Activated gamma-delta T cell treated with Interleukin-2 at 50 U/mL for 16 hours (primary cell): ENCODE measurements around the gene FBLN1.
"Not testable (repeated sequence)": the region's sequence is repeated elsewhere in the genome, so short reads cannot be mapped to it uniquely, and the experiment has no call there.

ENCODE experiments used
- DNase-seq: peaks from one replicate; pipeline ENCODE4 v3.0.0-alpha.2; 2020

FBLN1 gene

DNA sequence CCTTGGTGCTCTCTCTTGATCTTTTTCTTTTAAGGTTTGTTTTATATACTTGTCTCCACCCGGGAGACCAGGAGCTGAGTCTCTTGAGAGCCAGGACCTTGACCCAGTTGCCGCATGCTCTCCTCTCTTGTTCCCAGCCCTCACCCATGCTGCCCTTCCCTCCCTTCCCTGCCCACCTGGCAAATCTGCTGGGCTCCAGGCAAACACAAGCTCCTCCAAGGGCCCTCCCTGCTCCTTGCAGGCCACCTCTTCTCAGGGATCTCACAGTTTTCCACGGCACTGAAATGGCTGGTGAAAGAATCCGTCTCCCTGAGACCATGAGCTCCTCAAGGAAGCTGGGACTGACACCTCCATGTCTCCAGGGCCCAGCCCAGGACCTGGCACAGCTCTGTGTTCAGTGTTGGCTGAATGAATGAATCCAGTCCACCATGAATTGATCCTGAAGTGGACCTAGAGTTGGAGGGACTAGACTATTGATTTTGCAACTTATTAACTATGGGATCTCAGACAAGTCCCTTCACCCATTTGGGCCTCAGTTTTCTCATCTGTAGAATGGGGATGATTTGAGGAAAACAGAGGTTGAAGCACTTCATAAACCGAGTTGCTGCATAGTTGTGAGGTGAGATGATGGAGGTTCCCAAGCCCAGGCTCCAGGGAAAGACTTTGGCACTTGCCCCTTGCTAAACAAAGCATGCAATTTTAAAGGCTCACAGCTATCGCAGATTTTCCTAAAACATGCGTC lies 25.1 kb upstream of the FBLN1 start:
- no peak for DNase-seq

DNA sequence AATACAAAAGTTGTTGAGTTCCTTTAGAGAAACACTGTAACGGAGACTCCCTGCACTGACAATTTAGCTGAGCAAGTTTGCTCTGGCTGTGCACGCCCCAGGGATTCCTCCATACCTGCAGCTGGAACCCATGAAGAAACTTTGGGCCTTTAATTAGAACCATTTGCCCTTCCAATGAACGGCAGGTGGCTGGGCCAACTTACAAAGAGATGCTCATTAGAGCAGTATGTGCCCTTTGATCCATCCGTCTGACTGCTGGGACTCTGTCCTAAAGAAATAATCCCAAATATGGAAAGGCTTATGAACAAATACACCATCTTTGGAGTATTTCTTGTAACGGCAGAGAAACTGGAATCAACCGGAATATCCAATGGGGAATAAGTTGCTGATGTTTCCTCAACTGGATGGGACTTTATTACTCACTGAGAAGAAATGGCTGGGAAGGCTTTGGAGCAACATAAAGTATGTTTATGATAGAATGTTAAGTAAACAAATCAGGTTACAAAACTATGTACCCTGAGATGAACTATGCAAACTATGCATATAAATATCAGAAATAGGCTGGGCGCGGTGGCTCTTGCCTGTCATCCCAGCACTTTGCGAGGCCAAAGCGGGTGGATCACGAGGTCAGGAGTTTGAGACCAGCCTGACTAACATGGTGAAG lies 24.4 kb upstream of the FBLN1 start:
- no peak for DNase-seq

DNA sequence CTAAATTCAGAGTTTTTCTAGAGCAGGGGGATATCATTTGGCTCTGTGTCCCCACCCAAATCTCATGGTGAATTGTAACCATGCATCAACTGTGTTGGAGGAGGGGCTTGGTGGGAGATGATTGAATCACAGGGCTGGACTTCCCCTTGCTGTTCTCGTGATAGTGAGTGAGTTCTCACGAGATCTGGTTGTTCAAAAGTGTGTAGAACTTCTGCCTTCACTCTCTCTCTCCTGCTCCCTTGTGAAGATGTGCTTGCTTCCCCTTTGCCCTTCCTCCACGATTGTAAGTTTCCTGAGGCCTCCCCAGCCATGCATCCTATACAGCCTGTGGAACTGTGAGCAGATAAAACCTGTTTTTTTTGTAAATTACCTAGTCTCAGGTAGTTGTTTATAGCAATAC lies 22.0 kb upstream of the FBLN1 start:
- DNase-seq, result no peak

DNA sequence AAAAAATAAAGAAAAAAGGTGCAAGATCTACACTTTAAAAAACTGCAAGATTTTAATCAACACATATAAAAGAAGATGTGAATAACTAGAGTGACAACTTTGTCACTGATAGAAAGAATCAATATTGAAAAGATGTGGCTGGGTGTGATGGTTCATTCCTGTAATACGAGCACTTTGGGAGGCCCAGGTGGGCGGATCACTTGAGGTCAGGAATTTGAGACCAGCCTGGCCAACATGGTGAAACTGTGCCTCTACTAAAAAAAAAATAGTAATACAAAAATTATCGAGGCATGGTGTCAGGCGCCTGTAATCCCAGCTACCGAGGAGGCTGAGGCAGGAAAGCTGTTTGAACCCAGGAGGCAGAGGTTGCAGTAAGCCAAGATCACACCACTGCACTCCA lies 21.0 kb upstream of the FBLN1 start:
- DNase-seq, result no peak

DNA sequence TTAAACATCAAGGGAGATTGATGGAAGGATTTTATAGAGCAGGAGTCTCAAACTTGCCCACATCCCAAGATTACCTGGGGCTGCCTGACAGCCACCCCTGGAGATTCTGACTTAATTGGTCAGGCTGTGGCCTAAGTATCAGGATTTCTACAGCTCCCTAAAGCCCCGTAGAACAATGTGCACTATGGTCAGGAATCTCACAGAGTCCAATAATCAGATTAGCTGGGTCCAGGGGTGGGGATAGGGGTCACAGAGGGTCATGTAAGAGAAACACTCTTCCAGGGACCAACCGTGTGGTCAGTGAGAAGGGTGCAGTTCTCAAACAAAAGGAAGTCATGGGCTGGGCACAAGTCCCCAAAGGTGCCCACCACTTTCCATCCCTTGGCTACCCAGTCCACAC lies 20.5 kb upstream of the FBLN1 start:
- DNase-seq, result no peak

DNA sequence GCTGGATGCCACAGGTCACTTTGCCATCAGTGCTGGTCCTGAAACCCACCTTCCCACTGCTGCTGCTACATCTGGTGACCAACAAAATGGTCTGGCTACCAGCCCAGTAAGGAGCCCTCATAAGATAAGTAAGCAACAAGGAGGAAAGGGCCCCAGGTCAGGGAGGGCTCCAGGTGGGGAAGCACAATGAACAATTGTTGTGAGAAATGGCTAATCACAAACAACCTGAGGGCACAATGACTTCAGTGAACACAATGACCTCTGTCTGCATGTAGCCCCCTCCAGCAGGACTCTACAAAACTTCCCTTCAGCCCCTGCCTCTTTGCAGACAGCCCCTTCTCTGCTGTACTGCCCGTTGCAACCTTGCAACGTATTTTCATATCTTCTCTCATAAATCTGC lies 19.4 kb upstream of the FBLN1 start:
- no peak for DNase-seq

DNA sequence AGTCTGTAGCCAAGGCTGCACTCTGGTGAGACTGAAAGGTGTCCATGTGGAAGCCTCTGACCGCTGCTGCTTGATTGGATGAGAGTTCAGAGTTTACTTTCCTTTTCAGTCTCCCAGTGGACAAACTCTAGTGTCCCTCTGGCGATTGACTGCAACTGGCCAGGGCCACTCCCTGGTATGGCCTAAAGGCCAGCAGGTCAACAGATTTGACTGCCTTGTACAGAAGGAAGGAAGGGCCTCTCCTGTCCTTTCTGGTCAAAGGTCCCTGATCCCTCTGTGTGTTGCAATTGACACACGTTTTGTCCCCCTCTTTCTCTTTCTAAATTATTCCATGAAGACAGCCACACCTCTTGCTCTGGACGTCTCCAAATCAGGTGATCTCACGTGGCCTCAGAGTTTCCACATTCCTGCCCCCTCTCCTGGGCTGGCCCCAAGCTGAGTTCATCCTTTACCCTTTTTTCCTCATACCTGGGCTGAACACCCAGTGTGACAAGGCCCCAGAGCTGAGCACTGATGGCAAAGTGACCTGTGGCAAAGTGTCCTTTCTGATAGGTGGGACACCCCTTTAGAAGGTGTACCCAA lies 18.7 kb upstream of the FBLN1 start:
- no peak for DNase-seq

DNA sequence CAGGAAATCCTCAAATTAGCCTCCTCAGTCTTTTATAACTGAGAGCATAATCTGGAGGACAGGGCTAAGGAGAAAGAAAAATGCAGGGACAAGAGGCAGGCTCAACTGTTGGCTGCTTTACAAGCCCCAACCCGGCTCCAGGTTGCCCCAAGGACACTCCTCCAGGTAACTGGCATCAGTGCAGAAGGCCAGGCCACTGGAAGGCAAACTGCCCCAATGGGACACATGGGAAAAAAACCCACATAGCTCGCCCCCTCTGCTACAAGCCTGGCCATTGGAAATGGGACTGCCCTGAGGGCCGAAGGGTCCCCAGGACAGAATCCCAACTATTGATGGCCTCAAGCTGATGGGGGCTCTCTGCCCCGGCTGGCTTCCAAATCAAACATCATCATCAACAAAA lies 17.9 kb upstream of the FBLN1 start:
- no peak for DNase-seq

DNA sequence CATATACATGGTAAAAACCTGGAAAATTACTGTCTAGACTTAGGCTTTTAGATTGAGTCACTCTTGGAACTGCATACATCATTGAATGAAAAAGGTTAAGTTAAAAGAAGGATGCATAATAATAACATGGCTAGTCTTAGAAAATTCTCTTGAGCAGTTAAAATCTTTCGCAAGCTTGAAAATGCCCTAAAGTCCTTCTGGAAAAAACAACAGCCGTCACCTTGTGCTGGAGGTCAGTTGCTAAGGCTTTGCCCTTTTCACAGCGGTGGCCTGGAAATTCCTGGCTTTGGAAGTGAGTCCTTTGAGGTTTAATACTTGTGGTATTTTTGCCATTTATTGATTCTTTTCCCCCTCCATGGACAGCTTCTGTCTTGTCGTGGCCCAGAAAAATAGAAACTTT lies 17.4 kb upstream of the FBLN1 start:
- DNase-seq, result no peak

DNA sequence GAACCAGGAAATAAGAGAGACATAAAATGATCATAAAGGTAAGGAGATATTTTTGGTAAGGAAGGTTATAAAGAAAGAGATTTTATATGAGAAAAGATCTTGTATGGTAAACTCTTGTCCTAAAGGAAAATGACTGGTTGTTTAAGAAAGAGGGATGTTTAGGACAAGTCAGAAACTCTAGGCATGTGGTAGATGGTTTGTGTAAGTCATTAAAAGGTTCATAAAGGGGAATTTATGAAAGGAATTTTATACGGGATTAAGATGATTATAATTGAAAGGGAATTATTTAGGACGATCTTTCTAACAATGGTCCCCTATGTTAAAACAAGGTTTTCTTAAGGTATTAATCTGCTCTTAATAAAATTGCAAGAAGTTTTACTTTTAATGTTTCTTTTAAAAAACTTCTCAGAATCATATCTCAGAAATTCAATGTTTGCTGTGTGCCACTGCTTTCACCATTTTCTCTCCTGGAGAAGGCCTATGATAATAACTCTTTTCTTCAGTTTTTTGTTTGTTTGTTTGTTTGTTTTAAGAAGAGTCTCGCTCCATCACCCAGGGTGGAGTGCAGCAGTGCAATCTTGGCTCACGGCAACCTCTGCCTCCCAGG lies 13.8 kb upstream of the FBLN1 start:
- no peak for DNase-seq

DNA sequence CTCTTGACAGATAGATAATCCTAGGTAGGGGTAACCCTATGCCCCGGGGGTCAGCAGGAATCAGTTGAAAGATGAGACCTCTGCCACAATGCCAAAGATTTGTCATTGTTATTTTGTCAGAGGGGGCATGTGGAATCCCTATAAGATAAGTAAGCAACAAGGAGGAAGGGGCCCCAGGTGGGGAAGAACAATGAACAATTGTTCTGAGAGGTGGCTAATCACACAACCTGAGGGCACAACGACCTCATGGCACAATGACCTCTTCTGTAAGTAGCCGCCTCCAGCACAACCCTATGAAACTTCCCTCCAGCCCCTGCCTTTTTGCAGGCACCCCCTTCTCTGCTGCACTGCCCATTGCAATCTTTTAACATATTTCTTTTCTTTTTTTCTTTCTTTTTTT lies 11.8 kb upstream of the FBLN1 start:
- no peak for DNase-seq

DNA sequence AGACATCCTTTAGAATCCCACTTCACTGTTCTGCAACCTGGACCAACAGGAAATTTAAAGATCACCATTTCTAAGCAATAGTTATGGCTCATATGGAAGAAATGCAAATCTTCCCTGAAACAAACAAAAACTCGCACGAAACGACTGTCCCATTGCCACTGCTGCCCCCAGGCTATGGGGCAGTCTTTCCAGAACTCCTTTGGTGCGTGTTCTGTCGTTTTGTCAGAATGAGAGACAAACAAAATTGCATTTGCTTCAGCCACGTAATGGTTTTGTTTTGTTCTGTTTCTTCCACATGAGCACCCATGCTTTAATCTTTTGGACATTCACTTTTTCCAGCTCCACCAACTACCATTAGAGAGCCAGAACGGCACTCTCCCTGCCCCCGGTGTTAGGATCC lies 10.8 kb upstream of the FBLN1 start:
- DNase-seq, result no peak

DNA sequence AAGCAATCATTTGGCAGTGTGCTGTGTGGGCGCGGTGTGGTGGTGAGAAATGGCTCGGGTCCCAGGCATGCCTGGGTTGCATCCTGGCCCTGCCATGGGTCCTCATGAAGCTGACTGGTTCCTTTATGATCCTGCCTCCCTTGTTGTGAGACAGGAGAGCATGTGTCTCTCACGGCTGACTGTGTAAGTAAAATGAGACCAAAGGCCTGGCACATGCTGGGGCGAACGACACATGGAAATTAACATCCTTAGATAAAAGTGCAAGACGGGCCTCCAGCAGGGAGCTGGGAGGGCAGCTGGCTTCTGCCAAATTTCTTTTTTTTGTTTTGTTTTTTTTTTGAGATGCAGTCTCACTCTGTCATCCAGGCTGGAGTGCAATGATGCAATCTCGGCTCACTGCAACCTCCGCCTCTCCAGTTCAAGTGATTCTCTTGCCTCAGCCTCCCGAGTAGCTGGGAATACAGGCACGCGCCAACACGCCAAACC lies 9.4 kb upstream of the FBLN1 start:
- no peak for DNase-seq

DNA sequence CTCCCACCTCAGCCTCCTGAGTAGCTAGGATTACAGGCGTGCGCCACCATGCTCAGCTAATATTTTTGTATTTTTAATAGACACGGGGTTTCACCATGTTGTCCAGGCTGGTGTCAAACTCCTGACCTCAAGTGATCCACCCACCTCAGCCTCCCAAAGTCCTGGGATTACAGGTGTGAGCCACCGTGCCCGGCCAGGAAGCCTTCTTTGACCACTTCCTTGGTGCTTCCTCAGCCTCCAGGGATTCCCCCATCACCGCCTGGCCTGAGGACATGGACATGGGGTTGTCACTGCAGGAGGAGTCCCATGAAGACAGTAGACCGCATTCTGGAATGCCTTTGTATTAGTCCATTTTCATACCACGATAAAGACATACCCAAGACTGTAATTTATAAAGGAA lies 8.4 kb upstream of the FBLN1 start:
- not testable (repeated sequence) for DNase-seq

DNA sequence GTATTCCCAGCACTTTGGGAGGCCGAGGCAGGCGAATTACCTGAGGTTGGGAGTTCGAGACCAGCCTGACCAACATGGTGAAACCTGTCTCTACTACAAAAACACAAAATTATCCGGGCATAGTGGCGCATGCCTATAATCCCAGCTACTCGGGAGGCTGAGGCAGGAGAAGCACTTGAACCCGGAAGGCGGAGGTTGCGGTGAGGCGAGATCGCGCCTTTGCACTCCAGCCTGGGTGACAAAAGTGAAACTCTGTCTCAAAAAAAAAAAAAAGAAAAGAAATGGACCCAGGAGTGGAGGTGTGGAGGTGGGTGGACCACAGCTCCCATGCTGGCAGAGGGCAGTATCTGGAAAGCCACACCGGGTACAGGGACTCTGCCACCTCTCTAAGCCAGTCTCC lies 7.1 kb upstream of the FBLN1 start:
- not testable (repeated sequence) for DNase-seq

DNA sequence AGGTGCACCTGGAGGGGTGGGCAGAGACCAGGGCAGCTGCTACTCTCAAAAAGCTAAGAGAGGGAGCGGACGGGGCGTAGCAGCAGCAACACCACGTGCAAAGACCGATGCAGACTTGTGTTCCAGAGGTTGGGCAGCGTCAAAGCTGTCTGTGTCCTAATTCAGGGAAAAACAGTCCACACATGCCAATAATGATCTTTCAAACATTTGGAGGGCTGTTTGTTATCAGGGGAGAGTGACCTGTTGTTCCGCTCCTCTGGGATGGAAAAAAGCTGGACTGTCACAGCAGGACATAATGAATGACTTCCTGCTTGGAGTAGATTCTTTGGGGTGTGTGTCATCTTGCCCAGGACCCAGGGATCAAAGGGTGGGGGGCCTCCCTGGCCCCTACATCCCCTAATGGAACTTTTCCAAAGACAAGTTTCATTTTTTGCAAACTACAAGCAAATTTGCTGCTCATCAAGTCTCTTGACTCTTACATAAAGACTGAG lies 6.2 kb upstream of the FBLN1 start:
- no peak for DNase-seq

DNA sequence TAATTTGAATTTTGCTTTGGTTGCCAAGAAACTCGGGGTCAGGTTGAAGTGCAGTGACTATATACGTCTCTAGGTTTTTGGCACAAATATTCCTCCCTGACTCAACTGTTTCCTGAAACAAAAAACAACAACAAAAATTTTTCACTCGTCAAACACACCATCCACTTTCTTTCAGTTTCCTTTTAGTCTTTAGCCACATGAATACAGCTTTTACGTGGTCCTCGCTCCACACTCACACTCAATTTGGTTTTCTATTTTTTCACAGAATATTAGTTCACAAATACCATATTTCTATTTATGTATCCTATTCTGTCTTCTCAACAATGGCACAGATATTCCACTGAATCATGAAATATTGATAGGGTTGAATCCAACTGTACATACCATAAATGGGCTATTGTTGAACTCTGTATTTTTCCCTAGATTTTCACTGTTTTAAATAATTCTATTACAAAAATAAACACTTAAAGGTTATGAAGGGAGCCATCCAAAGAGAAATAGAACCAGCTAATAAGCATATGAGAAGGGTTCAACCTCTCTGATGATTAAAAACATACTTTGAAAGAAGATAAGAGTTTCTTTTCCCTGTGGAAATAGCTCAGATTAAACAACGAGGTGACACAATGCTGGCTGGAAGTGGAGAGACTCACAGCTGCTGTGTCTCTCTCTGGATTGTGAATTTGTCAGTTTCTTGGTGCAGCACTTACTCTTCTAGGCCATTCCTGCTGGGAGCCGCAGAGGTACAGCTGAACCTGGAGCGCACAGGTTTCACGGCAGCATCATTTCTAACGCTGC lies 5.1 kb upstream of the FBLN1 start:
- no peak for DNase-seq

DNA sequence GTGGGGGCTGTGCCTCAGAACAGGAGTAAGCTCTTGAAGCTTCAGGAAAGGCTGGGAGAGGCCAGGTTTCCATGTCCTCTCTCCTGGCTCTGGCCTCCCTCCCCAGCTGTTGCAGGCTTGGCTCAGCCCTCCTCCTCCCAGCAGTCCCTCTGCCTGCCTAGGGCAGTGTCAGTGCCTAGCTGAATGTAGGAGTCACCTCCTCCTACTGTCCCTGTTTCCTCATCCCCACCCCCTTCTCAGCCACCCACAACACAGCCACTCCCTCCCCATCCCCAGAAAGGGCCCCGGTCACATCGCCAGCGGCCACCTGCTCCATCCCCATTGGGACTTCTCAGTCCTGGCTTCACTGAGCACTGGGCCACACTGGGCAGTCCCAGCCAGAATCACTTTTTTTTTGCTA lies 2.9 kb upstream of the FBLN1 start:
- no peak for DNase-seq

DNA sequence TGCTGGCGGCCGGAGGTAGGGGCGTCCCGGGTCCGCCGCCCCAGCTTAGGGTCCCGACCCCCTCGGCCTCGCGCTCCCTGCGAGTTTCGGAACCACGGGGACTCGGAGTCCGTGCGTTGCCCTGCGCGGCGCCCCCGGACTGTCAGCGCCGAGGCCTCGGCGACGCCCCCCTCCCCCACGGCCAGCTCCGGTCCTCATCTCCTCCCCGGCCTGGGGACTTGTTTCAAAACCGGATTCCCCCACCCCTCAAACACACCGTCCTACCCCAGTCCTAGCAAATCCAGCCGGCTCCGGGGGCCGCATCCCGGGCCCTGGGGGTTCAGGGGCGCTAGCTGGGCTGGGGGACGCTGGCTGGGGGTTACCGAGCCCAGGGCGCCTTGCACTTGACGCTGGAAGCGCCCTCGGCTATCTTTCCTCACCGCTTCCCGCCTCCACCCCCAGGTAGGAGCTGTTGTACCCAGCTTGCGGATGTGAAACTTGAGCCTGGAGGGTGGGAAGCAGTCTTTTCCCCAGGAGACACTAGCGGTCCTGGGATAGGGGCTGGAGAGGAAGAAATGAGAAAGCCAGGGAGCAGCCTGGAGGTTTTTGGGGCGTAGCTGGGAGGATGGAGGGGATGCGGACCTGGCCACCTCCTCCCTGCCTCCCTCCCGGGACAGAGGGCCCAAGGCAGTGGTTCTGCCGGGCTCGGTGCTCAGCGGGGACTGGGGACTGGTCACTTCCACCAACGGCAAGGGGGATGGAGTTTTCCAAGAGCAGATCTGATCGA lies 550 bp downstream of the FBLN1 start:
- no peak for DNase-seq

DNA sequence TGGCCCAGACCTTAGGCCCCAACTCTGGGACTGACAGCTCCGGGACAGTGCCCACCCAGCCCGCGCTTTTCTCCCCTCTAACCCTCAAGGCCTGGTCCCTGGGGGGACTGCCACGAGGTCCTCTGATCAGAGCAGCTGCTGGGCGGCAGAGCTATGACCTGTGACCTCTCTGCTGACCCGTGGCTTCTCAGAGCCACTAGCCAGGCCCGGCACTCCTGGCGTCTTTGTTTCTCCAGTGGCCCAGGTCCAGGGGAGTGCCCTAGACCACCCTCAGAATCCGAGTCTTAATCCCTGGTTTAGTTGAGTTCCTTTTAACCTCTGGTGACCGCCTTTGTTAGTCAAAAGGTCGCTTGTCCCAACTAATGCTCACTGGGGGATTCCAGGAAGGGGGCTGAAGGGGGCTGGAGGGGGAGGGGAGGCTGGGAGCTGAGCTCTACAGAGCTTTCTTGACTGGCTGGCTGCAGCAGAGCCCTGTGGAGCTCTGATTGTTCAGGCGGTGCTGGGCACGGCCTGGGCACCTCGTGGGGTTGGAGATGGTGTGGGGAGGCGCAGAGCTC lies 1.2 kb downstream of the FBLN1 start:
- DNase-seq, result no peak
